T47D (cell line): ENCODE measurements around the gene ATP12A.
A peak's percentile ranks its signal among the peaks of the same experiment; 100 is the strongest.

Experiments used
- DNase-seq, 2 experiments: peaks; one replicate each; pipeline versions ENCODE4 v3.0.0 to v3.0.0-alpha.2; 2011 to 2012; ENCODE audit warnings: low read depth in 1 of 2, low spot score in 1 of 2
- JUND ChIP-seq: IDR thresholded peaks from 2 replicates; pipeline ENCODE4 v1.6.1; 2012; ENCODE audit warnings: low read depth
- in situ Hi-C: cut with HindIII; loops from 2 replicates; pipeline ENCODE4 v1.10.0; 2016; ENCODE audit warnings: low sequenced_read_pairs, low pct_unique_long_range_greater_than_20kb

The ATP12A gene

GRCh38 chr13:24650161-24650560 lies 30.0 kb upstream of the ATP12A start:
- no peak for TF ChIP-seq JUND
- no peak for DNase-seq
- in situ Hi-C loops = no loop called here

- DNase-seq = peak in 1 of 2 experiments; percentile 63
- no peak for TF ChIP-seq JUND
- in situ Hi-C loops = no loop called here
Measured at GRCh38 chr13:24651718-24652345, 28.4 kb upstream of the ATP12A start.

GRCh38 chr13:24652359-24652758 lies 27.8 kb upstream of the ATP12A start:
- no peak for TF ChIP-seq JUND
- no peak for DNase-seq
- in situ Hi-C loops = no loop called here

GRCh38 chr13:24654741-24655140 lies 25.5 kb upstream of the ATP12A start:
- in situ Hi-C loops = no loop called here
- no peak for TF ChIP-seq JUND

GRCh38 chr13:24659239-24659638 lies 21.0 kb upstream of the ATP12A start:
- in situ Hi-C loops = no loop called here
- DNase-seq = peak in 1 of 2 experiments; percentile 10
- no peak for TF ChIP-seq JUND

More at GRCh38 chr13:24654741-24655140, 25.5 kb upstream of the ATP12A start:
- DNase-seq = no peak

GRCh38 chr13:24660023-24660741 lies 20.0 kb upstream of the ATP12A start:
- in situ Hi-C loops = no loop called here
- peak in 1 of 2 experiments; percentile 42 for DNase-seq
- TF ChIP-seq JUND = no peak

- no peak for TF ChIP-seq JUND
- in situ Hi-C loops = no loop called here
- DNase-seq = no peak
Measured at GRCh38 chr13:24661713-24662112, 18.5 kb upstream of the ATP12A start.

GRCh38 chr13:24662195-24663088 lies 17.8 kb upstream of the ATP12A start:
- in situ Hi-C loops = no loop called here
- TF ChIP-seq JUND = no peak
- no peak for DNase-seq

- in situ Hi-C loops = no loop called here
- no peak for TF ChIP-seq JUND
- no peak for DNase-seq
Measured at GRCh38 chr13:24663089-24663395, 17.2 kb upstream of the ATP12A start.

- TF ChIP-seq JUND = no peak
- no peak for DNase-seq
- in situ Hi-C loops = no loop called here
Measured at GRCh38 chr13:24663586-24663985, 16.6 kb upstream of the ATP12A start.

- in situ Hi-C loops = no loop called here
- TF ChIP-seq JUND = no peak
- no peak for DNase-seq
Measured at GRCh38 chr13:24664726-24665409, 15.3 kb upstream of the ATP12A start.

- in situ Hi-C loops = no loop called here
- TF ChIP-seq JUND = no peak
- DNase-seq = no peak
Measured at GRCh38 chr13:24668511-24668910, 11.7 kb upstream of the ATP12A start.
